ENCODE results near the gene LST1.

DNA sequence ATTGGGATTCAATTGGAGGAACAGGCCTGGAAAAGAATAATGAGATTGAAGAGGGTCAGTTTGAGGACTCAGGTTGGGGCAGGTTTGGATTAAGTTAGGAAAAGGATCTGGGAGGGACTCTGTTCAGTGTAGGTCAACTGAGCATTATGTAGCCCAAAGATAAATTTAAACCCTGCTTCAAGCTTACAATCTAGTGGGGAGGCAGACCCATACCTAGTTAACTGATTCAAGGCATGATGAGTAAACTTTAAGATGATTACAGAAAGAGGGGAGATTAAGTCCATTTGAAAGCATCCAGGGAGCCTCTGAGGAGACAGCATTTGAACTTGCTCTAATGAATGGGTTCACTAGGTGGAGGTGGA lies 25.4 kb upstream of the LST1 start:
- TF ChIP-seq EZH2phosphoT487 (conservative IDR thresholded peaks at IDR 0.05; ENCODE audit: low read length), result no peak
- TF ChIP-seq, protein P1, sequence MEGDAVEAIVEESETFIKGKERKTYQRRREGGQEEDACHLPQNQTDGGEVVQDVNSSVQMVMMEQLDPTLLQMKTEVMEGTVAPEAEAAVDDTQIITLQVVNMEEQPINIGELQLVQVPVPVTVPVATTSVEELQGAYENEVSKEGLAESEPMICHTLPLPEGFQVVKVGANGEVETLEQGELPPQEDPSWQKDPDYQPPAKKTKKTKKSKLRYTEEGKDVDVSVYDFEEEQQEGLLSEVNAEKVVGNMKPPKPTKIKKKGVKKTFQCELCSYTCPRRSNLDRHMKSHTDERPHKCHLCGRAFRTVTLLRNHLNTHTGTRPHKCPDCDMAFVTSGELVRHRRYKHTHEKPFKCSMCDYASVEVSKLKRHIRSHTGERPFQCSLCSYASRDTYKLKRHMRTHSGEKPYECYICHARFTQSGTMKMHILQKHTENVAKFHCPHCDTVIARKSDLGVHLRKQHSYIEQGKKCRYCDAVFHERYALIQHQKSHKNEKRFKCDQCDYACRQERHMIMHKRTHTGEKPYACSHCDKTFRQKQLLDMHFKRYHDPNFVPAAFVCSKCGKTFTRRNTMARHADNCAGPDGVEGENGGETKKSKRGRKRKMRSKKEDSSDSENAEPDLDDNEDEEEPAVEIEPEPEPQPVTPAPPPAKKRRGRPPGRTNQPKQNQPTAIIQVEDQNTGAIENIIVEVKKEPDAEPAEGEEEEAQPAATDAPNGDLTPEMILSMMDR (IDR thresholded peaks at IDR 0.05; ENCODE audit: insufficient read depth, low read length, poor library complexity, severe bottlenecking), result no peak
